DND-41 (cell line): Measurements from ENCODE around the gene CCR7.

ENCODE experiments used
- ATAC-seq: fragments of 200-7000 bp; cut with Tn5 transposase; 3 replicates; pipeline ENCODE4 v1.9.1; 2021; ENCODE audit warnings: low read depth; ENCODE audit not compliant: insufficient read depth
- DNase-seq: peaks from one replicate; pipeline ENCODE4 v3.0.0-alpha.2; 2020
- H2AFZ ChIP-seq: 2 replicates; pipeline ENCODE4 v1.6.0; 2012; ENCODE audit warnings: low read depth, low read length
- H3K27ac ChIP-seq: 2 replicates; pipeline ENCODE4 v1.5.1; 2012; ENCODE audit warnings: low read length, inconsistent platforms
- H3K27me3 ChIP-seq: fragments of 200-600 bp; sonication (generic); 2 replicates; pipeline ENCODE4 v1.6.0; 2012; ENCODE audit warnings: low read length, mild to moderate bottlenecking, inconsistent platforms; ENCODE audit not compliant: insufficient read depth, poor library complexity
- H3K36me3 ChIP-seq: 2 replicates; pipeline ENCODE4 v1.5.1; 2012; ENCODE audit warnings: low read length, inconsistent platforms; ENCODE audit not compliant: insufficient read depth
- H3K4me1 ChIP-seq: 2 replicates; pipeline ENCODE4 v1.5.1; 2012; ENCODE audit warnings: mild to moderate bottlenecking, low read length; ENCODE audit not compliant: insufficient read depth
- H3K4me2 ChIP-seq: 2 replicates; pipeline ENCODE4 v1.6.0; 2012; ENCODE audit warnings: mild to moderate bottlenecking, moderate library complexity, low read length, inconsistent platforms; ENCODE audit not compliant: insufficient read depth
- H3K4me3 ChIP-seq, 2 experiments: fragments of 200-600 bp in 1 of 2; shearing (Covaris generic) in 1 of 2; 2 replicates each; pipeline ENCODE4 v1.5.1; 2012 to 2016; ENCODE audit warnings: inconsistent platforms in 2 of 2, low read length in 2 of 2, mild to moderate bottlenecking in 2 of 2, low read depth in 1 of 2, moderate library complexity in 1 of 2
- H3K79me2 ChIP-seq: 2 replicates; pipeline ENCODE4 v1.6.0; 2012; ENCODE audit warnings: low read length, inconsistent platforms; ENCODE audit not compliant: insufficient read depth
- H3K9ac ChIP-seq: 2 replicates; pipeline ENCODE4 v1.6.0; 2012; ENCODE audit warnings: low read depth, mild to moderate bottlenecking, inconsistent platforms, low read length, moderate library complexity
- H3K9me3 ChIP-seq: 2 replicates; pipeline ENCODE4 v1.5.1; 2012; ENCODE audit warnings: low read length, moderate library complexity, mild to moderate bottlenecking, inconsistent platforms; ENCODE audit not compliant: insufficient read depth, severe bottlenecking
- H4K20me1 ChIP-seq: 2 replicates; pipeline ENCODE4 v1.6.0; 2012; ENCODE audit warnings: low read length; ENCODE audit not compliant: insufficient read depth
- EZH2 ChIP-seq: IDR thresholded peaks from 3 replicates; pipeline ENCODE4 v1.6.1; 2012; ENCODE audit warnings: borderline replicate concordance, low read depth, mild to moderate bottlenecking, moderate library complexity, low read length, inconsistent platforms; ENCODE audit not compliant: severe bottlenecking
- TF ChIP-seq, protein P1 (sequence below): IDR thresholded peaks from 2 replicates; pipeline ENCODE4 v1.5.1; 2012; ENCODE audit warnings: borderline replicate concordance, low read length, moderate library complexity, mild to moderate bottlenecking; ENCODE audit not compliant: poor library complexity, severe bottlenecking; ENCODE audit errors: extremely low read depth

CCR7 gene

DNA sequence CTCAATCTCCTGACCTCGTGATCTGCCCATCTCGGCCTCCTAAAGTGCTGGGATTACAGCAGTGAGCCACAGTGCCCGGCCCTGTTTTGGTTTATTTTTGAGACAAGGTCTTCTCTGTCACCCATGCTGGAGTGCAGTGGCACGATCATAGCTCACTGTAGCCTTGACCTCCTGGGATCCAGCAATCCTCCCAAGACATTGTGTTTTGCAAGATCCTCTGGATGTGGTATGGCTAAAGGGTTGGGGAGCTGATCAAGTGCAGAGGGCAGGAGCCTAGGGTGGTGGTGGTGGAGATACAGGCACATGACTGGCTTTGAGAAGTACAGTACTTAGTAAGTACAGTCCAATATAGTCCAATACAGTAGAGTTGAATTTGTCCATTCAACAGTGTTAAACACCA is 47.3 kb downstream of the CCR7 start:
- Histone ChIP-seq H3K4me3 (no peak overlapping the region), H3K27me3 (no peaks in the 10 kb centered on the region), H3K79me2 (0 out of 2 replicates have a peak, but pooled peaks cover 2% of the 10 kb centered on the region), H2AFZ (no peak overlapping the region), H4K20me1 (no peaks in the 10 kb centered on the region), H3K4me2 (peak overlapping the region; percentile 34; the same call in 1 of the 2 replicates), H3K27ac (peak overlapping the region; percentile 99), H3K9me3 (no peaks in the 10 kb centered on the region), H3K4me1 (peaks cover 74% of the 10 kb centered on the region), H3K9ac (peak overlapping the region; percentile 57), H3K36me3 (no peaks in the 10 kb centered on the region)
- DNase-seq (no peak), ATAC-seq (no peak)
- no peak for TF ChIP-seq EZH2
- TF ChIP-seq, protein P1, sequence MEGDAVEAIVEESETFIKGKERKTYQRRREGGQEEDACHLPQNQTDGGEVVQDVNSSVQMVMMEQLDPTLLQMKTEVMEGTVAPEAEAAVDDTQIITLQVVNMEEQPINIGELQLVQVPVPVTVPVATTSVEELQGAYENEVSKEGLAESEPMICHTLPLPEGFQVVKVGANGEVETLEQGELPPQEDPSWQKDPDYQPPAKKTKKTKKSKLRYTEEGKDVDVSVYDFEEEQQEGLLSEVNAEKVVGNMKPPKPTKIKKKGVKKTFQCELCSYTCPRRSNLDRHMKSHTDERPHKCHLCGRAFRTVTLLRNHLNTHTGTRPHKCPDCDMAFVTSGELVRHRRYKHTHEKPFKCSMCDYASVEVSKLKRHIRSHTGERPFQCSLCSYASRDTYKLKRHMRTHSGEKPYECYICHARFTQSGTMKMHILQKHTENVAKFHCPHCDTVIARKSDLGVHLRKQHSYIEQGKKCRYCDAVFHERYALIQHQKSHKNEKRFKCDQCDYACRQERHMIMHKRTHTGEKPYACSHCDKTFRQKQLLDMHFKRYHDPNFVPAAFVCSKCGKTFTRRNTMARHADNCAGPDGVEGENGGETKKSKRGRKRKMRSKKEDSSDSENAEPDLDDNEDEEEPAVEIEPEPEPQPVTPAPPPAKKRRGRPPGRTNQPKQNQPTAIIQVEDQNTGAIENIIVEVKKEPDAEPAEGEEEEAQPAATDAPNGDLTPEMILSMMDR: no peak

DNA sequence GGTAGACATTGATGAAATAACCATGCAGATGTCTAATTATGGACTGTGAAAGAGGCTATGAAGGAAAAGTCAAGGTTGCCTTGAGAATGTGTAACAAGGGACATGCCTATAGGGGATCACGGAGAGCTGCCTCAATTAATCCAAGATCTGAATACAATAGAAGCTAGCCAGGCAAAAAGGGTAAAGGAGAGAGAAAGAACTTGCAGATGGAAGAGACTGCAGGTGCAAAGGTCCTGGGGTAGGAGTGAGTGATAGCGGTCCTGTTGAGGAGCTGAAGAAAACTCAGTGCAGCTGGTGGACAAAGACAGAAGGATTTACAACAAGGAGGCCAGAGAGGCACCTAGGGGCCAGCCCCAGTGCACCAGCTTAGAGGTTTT is 48.0 kb downstream of the CCR7 start:
- no peak for TF ChIP-seq EZH2
- TF ChIP-seq, protein P1: no peak
- H3K79me2 ChIP-seq: 0 out of 2 replicates have a peak, but pooled peaks cover 2% of the 10 kb centered on the region
- no peaks in the 10 kb centered on the region for H3K36me3 ChIP-seq
- peak overlapping the region; percentile 99 for H3K27ac ChIP-seq
- H3K9ac ChIP-seq: peak overlapping the region; percentile 57
- DNase-seq: peak; percentile 54
- no peak; the same call in 2 of the 3 replicates for ATAC-seq
- no peaks in the 10 kb centered on the region for H4K20me1 ChIP-seq
- H3K4me1 ChIP-seq: peaks cover 68% of the 10 kb centered on the region
- H3K27me3 ChIP-seq: no peaks in the 10 kb centered on the region
- peak overlapping the region; percentile 56 for H3K4me2 ChIP-seq
- H3K9me3 ChIP-seq: no peaks in the 10 kb centered on the region
- H3K4me3 ChIP-seq: peak overlapping the region in 1 of 2 experiments; percentile 45; a peak in 2 of 4 replicates
- no peak overlapping the region for H2AFZ ChIP-seq

DNA sequence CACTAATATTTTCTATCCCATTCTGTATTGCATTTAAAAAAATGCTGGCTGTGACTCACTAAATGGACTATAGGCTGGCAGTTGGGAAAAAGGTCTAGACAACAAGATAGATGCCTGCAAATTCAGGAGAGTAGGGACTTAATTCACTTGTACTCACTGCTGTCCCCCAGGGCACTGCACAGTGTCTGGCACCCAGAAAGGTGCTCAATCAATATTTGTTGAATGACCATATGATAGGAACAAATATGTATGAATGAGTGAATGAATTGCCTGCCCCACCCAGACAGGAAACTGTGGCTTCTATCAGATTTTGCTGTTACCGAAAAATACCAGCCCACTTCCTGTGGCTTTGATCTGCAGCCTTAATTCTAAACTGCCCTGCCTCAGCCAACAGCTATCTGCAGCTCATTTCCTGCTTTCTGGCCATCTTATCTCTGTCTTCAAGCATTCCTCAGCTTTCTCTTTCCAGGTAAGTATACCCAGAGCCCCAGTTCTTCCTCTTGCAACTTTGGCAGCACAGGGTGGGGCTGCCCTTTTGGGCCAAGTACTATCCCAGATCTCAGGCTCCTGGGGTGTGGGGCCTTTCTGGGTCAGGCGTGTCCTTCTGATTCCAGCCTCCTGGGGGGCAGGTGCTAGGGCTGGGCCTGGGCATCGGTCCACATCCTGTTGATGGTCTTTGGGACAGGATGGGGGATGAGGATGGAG is 48.5 kb downstream of the CCR7 start:
- H2AFZ ChIP-seq: no peak overlapping the region
- H3K27me3 ChIP-seq: no peaks in the 10 kb centered on the region
- peak overlapping the region; percentile 56 for H3K4me2 ChIP-seq
- peak; percentile 83 for ATAC-seq
- no peaks in the 10 kb centered on the region for H3K9me3 ChIP-seq
- H3K27ac ChIP-seq: peak overlapping the region; percentile 99
- TF ChIP-seq, protein P1: no peak
- TF ChIP-seq EZH2: no peak
- no peaks in the 10 kb centered on the region for H3K36me3 ChIP-seq
- peaks cover 67% of the 10 kb centered on the region for H3K4me1 ChIP-seq
- DNase-seq: peak; percentile 92
- H3K79me2 ChIP-seq: 0 out of 2 replicates have a peak, but pooled peaks cover 2% of the 10 kb centered on the region
- H3K9ac ChIP-seq: peak overlapping the region; percentile 57
- H3K4me3 ChIP-seq: peak overlapping the region in 1 of 2 experiments; percentile 45; a peak in 2 of 4 replicates
- H4K20me1 ChIP-seq: no peaks in the 10 kb centered on the region
